ENCODE measurements around the gene RCOR3.
A peak's percentile ranks its signal among the peaks of the same experiment; 100 is the strongest.
"Not testable (repeated sequence)": the region's sequence is repeated elsewhere in the genome, so short reads cannot be mapped to it uniquely, and the experiment has no call there.

Gene RCOR3

GRCh38 chr1:211340622-211341507 is 81.7 kb downstream of the RCOR3 start:
- no peak for DNase-seq (ENCODE audit: low spot score)

- DNase-seq (ENCODE audit: low spot score): no peak
Observed at GRCh38 chr1:211341999-211342398, 82.8 kb downstream of the RCOR3 start.

DNA sequence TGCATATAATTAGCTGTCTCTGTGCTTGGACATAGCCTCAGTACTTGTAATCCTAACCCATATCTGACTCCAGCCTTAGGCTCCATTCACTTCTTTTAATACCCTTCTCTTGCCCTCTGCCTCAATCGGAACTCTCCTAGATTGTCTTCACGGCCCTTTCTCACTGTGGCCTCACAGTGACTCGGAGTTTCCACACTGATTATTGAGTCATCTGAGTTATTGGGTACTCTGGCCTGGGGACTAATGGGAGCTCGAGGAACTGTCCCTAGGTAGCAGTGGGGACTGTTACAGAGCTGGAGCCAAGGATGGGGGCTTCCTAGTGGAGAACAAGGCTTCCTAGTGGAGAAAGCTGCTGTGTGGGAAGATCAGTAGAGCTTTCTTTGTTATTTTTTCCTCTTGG is 84.4 kb downstream of the RCOR3 start:
- DNase-seq (ENCODE audit: low spot score): no peak

GRCh38 chr1:211344152-211344618 is 85.0 kb downstream of the RCOR3 start:
- DNase-seq (ENCODE audit: low spot score): no peak

- DNase-seq (ENCODE audit: low spot score): no peak
Observed at GRCh38 chr1:211345719-211346118, 86.6 kb downstream of the RCOR3 start.

DNA sequence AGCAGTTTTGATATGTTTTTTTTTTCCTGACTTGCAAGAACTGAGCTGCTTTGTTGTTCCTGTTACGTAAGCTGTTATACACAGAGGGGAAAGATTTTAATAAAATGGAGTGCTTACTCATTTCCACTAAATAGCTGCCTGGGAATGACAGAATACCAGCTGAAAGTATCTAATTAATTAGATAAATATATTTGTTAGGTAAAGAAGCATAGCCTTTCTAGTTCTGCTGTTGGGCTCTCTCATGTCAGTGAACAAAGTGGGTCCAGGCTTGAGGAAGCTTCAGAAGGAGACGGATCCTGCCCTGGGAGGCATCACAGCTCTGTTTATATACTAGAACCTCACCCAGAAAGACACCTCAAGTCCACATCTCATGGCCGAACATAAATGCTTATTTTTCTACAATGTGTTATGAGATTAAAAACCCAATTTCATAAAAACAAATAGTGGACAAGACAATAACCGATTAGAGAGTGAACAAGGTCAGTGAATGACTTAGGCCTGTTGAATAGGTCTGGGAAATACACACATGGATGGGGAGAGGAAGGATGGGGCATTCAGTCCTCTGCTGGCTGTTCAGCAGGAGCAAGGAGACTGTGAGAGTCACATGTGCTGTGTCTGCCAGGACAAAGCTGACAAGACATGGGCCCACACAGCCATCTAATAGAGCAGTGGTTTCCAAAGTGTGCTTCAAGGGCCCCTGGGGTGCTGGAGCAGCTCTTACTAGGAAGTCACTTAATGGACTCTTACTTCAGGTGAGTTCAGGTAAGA is 88.1 kb downstream of the RCOR3 start:
- no peak for DNase-seq (ENCODE audit: low spot score)

DNA sequence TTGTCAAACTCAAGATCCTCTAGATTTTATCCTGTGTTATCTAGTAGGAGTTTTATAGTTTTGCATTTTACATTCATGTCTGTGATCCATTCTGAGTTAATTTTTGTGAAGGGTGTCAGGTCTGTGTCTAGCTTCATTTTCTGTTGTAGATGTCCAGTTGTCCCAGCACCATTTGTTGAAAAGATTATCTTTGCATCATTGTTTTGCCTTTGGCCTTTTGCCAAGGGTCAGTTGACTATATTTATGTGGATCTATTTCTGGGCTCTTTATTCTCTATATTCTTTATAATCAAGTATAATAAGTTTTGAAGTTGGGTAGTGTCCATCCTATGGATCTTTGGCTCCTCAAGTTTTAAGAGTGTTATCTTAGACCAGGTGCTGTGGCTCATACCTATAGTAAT is 89.4 kb downstream of the RCOR3 start:
- DNase-seq (ENCODE audit: low spot score): no peak

DNA sequence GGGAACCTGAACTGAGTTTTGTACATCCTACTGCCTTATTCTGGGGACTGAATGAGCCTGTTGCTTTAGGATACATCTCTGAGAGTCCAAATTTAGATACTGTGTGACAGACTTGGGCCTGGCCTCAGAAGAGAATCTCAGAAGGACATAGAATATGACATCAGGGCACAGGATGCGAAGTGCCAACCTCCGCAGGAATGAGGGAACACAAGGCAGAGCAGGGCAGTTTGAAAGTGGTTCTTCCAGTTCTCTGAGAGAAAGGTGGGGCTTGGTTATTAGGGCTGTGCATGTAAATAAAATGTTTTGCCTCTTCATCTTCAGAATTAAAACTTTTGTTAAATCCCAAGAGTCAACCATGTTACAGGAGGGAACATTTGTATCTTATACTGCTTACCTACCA is 90.6 kb downstream of the RCOR3 start:
- DNase-seq (ENCODE audit: low spot score): no peak

- DNase-seq (ENCODE audit: low spot score): not testable (repeated sequence)
Observed at GRCh38 chr1:211352055-211352454, 92.9 kb downstream of the RCOR3 start.

- no peak for DNase-seq (ENCODE audit: low spot score)
Observed at GRCh38 chr1:211352465-211352864, 93.3 kb downstream of the RCOR3 start.

- peak; percentile 53 for DNase-seq (ENCODE audit: low spot score)
Observed at GRCh38 chr1:211352985-211353515, 93.9 kb downstream of the RCOR3 start.

- no peak for DNase-seq (ENCODE audit: low spot score)
Observed at GRCh38 chr1:211353562-211354212, 94.5 kb downstream of the RCOR3 start.

DNA sequence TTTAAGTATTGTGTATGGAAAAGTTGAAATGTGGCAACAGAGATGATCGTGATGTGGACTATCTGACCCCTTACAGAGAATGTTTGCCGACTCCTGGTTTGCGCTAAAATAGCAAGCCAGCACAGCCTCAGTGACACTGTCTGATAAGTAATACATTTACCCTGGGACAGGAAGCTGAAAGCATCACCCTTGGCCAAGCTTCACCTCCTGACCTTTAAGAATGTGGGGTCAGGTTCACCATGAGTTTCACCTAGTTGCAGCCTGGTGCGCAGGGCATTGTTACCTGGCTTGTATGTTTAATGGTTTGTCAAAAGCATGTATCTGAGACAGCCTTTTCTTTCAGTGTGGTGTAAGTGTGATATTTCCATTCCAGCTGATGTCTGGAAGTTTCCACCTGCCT is 96.7 kb downstream of the RCOR3 start:
- no peak for DNase-seq (ENCODE audit: low spot score)

DNA sequence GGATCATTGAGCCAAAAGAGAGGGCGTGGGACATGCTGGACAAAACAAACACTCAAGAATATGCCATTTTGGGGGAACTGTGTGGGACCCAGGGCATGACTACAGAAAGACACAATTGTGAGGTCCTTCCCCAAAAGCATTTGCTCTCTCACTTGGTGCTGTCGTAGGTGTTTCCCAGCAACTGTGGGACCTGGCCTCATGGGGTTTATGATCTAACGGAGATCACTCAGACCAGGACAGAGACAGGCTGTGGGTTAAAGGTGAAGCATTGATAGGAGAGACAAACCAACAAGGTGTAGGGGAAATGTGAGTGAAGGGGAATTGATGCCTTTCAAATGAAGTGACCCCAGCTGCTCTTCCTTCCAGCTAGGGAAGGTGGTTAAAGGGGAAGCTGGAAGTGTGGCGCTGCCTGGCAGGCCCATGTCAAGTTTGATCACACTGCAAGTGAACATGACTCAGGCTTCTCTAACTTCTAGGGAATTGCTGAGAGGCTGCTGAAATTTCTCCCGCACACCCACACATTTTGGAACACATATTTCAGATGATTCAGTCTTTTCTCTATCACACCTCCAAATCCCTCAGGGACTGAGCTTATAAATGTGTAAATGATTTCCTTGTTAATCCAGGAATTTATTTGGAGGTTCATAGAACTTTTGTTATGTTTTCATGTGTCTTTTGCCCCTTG is 97.7 kb downstream of the RCOR3 start:
- peak; percentile 57 for DNase-seq (ENCODE audit: low spot score)

DNA sequence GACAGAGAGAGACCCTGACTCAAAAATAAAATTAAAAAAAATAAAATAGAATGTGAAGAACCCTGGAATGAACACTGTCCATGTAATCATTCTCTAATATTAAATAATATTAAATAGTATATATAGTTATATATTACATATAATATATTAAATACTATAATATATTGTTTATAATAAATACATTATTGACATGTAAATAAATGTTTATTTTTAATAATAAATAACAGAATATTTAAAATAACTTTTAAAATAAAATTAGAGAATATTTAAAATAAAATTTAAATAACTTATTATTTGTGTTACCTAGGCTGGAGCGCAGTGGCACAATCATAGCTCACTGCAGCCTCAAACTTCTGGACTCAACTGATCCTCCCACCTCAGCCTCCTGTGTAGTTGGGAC is 99.5 kb downstream of the RCOR3 start:
- no peak for DNase-seq (ENCODE audit: low spot score)

DNA sequence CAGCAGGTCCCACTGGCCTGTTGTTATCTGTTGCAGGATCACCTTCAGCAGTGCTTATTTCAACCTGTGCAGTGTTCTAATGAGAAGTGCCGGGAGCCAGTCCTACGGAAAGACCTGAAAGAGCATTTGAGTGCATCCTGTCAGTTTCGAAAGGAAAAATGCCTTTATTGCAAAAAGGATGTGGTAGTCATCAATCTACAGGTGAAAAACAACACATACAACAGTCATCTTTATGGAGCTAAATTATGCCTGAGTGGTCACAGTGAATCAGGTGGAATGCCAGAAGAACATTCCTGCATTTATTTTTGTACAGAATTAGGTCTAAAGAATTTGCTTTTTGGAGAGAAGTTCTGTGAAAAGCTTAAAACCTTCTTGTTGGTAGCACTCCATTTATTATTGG is 100.7 kb downstream of the RCOR3 start:
- no peak for DNase-seq (ENCODE audit: low spot score)

DNA sequence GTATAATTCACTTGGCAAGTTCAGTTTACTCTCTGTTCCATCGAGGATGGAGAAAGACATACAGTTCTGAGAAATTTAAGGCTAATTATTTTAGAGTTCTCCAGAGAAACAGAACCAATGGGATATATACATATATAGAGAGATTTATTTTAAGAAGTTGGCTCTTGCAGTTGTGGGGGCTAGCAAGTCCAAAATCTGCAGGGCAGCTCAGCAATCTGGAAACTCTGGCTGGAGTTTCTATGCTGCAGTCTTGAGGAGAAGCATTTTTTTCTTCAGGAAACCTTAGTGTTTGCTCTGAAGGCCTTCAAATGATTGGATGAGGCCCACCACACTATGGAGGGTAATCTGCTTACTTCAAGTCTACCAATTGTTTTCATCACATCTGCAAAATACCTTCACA is 102.0 kb downstream of the RCOR3 start:
- DNase-seq (ENCODE audit: low spot score): no peak
